H1 (cell line): ENCODE results near the gene STXBP5. TPM values are rescaled to one million over a fixed set of nuclear protein-coding genes. Genes with fewer than 3 reads are reported as not detected.

Experiments
- CHD2 ChIP-seq: IDR thresholded peaks from 2 replicates; pipeline ENCODE4 v1.6.1; 2012; ENCODE audit warnings: low read length, improper control_type of control experiment
- POLR2A ChIP-seq, 2 experiments: IDR thresholded peaks; 1 replicate in 1 of 2; 2 replicates in 1 of 2; pipeline ENCODE4 v1.6.1; 2011; ENCODE audit warnings: low read depth in 2 of 2, low read length in 2 of 2, mild to moderate bottlenecking in 2 of 2; ENCODE audit errors: control extremely low read depth in 1 of 2
- SP1 ChIP-seq: IDR thresholded peaks from 2 replicates; pipeline ENCODE4 v1.6.1; 2011; ENCODE audit warnings: low read depth, low read length
- YY1 ChIP-seq: IDR thresholded peaks from 2 replicates; pipeline ENCODE4 v1.6.1; 2011; ENCODE audit warnings: low read depth, mild to moderate bottlenecking, low read length
- polyA plus RNA-seq, 7 experiments: library from polyadenylated mRNA; depleted of rRNA in 3 of 7; stranded (reverse) in 5 of 7; unstranded in 2 of 7; fragments of >200 nt in 5 of 7; fragments of 200-250 nt in 2 of 7; gene quantifications; 1 replicate in 5 of 7; 2 replicates in 1 of 7; 4 replicates in 1 of 7; pipeline versions ENCODE4 v1.2.1 to v1.2.3, GENCODE V29; 2011 to 2013; ENCODE audit warnings: missing spikeins in 2 of 7, mixed read lengths in 2 of 7
- total RNA-seq: library from RNA; stranded (reverse); fragmentation: NEBNext Ultra II Directional; extraction: Animal tissue kit (Norgen Biotek cat#: 25700); gene quantifications from 2 replicates; pipeline ENCODE4 v1.2.1, GENCODE V29; 2021
- TF ChIP-seq, protein P1 (sequence below): fragments of 300-600 bp; sonication (generic); IDR thresholded peaks from 2 replicates; pipeline ENCODE4 v1.7.1; 2012; ENCODE audit warnings: low read length, moderate library complexity, mild to moderate bottlenecking, inconsistent platforms; ENCODE audit not compliant: insufficient replicate concordance
- TF ChIP-seq, protein P2 (sequence below): IDR thresholded peaks from 2 replicates; pipeline ENCODE4 v1.6.1; 2011; ENCODE audit warnings: low read length, improper control_type of control experiment

The STXBP5 gene
- total and polyA plus RNA-seq, 2 of the 8 experiments (the other 6 are each of a cell fraction or from before 2014, with no cell fraction given) = 2.7 to 10.8 TPM

DNA sequence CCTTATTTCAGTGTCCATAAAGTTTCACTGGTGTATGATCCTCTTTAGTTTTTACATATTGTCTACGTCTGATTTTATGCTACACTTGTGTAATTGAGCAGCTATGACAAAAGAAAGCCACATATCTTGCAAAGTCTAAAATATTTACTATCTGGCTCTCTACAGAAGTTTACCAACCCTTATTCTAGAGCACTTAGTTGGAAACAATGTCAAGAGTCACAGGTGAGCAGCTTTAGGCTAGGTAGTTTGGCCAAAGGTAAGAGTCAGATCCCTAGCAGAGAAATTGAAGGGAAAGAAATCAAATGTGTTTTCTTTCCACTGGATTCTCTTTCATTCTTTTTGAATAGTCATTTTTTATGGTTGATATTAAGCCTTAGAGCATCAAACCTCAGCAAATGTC lies 34.7 kb upstream of the STXBP5 start (continued):
- TF ChIP-seq, protein P1, sequence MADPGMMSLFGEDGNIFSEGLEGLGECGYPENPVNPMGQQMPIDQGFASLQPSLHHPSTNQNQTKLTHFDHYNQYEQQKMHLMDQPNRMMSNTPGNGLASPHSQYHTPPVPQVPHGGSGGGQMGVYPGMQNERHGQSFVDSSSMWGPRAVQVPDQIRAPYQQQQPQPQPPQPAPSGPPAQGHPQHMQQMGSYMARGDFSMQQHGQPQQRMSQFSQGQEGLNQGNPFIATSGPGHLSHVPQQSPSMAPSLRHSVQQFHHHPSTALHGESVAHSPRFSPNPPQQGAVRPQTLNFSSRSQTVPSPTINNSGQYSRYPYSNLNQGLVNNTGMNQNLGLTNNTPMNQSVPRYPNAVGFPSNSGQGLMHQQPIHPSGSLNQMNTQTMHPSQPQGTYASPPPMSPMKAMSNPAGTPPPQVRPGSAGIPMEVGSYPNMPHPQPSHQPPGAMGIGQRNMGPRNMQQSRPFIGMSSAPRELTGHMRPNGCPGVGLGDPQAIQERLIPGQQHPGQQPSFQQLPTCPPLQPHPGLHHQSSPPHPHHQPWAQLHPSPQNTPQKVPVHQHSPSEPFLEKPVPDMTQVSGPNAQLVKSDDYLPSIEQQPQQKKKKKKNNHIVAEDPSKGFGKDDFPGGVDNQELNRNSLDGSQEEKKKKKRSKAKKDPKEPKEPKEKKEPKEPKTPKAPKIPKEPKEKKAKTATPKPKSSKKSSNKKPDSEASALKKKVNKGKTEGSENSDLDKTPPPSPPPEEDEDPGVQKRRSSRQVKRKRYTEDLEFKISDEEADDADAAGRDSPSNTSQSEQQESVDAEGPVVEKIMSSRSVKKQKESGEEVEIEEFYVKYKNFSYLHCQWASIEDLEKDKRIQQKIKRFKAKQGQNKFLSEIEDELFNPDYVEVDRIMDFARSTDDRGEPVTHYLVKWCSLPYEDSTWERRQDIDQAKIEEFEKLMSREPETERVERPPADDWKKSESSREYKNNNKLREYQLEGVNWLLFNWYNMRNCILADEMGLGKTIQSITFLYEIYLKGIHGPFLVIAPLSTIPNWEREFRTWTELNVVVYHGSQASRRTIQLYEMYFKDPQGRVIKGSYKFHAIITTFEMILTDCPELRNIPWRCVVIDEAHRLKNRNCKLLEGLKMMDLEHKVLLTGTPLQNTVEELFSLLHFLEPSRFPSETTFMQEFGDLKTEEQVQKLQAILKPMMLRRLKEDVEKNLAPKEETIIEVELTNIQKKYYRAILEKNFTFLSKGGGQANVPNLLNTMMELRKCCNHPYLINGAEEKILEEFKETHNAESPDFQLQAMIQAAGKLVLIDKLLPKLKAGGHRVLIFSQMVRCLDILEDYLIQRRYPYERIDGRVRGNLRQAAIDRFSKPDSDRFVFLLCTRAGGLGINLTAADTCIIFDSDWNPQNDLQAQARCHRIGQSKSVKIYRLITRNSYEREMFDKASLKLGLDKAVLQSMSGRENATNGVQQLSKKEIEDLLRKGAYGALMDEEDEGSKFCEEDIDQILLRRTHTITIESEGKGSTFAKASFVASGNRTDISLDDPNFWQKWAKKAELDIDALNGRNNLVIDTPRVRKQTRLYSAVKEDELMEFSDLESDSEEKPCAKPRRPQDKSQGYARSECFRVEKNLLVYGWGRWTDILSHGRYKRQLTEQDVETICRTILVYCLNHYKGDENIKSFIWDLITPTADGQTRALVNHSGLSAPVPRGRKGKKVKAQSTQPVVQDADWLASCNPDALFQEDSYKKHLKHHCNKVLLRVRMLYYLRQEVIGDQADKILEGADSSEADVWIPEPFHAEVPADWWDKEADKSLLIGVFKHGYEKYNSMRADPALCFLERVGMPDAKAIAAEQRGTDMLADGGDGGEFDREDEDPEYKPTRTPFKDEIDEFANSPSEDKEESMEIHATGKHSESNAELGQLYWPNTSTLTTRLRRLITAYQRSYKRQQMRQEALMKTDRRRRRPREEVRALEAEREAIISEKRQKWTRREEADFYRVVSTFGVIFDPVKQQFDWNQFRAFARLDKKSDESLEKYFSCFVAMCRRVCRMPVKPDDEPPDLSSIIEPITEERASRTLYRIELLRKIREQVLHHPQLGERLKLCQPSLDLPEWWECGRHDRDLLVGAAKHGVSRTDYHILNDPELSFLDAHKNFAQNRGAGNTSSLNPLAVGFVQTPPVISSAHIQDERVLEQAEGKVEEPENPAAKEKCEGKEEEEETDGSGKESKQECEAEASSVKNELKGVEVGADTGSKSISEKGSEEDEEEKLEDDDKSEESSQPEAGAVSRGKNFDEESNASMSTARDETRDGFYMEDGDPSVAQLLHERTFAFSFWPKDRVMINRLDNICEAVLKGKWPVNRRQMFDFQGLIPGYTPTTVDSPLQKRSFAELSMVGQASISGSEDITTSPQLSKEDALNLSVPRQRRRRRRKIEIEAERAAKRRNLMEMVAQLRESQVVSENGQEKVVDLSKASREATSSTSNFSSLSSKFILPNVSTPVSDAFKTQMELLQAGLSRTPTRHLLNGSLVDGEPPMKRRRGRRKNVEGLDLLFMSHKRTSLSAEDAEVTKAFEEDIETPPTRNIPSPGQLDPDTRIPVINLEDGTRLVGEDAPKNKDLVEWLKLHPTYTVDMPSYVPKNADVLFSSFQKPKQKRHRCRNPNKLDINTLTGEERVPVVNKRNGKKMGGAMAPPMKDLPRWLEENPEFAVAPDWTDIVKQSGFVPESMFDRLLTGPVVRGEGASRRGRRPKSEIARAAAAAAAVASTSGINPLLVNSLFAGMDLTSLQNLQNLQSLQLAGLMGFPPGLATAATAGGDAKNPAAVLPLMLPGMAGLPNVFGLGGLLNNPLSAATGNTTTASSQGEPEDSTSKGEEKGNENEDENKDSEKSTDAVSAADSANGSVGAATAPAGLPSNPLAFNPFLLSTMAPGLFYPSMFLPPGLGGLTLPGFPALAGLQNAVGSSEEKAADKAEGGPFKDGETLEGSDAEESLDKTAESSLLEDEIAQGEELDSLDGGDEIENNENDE = no peak
- TF ChIP-seq POLR2A (IDR thresholded peaks at IDR 0.05; ENCODE audit: control extremely low read depth in 1 of 2, low read depth in 2 of 2, low read length in 2 of 2) (no peak), CHD2 (no peak), YY1 (no peak), SP1 (no peak)
- TF ChIP-seq, protein P2, sequence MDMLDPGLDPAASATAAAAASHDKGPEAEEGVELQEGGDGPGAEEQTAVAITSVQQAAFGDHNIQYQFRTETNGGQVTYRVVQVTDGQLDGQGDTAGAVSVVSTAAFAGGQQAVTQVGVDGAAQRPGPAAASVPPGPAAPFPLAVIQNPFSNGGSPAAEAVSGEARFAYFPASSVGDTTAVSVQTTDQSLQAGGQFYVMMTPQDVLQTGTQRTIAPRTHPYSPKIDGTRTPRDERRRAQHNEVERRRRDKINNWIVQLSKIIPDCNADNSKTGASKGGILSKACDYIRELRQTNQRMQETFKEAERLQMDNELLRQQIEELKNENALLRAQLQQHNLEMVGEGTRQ = no peak
